H4 (cell line): Measurements from ENCODE around the gene SYT4. TPM values are rescaled to one million over a fixed set of nuclear protein-coding genes. Genes with fewer than 3 reads are reported as not detected.
"Not testable (repeated sequence)": the region's sequence is repeated elsewhere in the genome, so short reads cannot be mapped to it uniquely, and the experiment has no call there.

Experiments
- DNase-seq: peaks from one replicate; pipeline ENCODE4 v3.0.0-alpha.2; 2015; ENCODE audit warnings: low spot score
- total RNA-seq: library from RNA; depleted of rRNA; stranded (reverse); fragments of >200 nt; shearing (Covaris generic); gene quantifications from 2 replicates; pipeline ENCODE4 v1.2.3, GENCODE V29; 2014; rRNA removed

The SYT4 gene, protein sequence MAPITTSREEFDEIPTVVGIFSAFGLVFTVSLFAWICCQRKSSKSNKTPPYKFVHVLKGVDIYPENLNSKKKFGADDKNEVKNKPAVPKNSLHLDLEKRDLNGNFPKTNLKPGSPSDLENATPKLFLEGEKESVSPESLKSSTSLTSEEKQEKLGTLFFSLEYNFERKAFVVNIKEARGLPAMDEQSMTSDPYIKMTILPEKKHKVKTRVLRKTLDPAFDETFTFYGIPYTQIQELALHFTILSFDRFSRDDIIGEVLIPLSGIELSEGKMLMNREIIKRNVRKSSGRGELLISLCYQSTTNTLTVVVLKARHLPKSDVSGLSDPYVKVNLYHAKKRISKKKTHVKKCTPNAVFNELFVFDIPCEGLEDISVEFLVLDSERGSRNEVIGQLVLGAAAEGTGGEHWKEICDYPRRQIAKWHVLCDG
- total RNA-seq = 0.37 and 0.92 TPM in 2 replicates

GRCh38 chr18:43277164-43277600, at the start of gene SYT4:
TSS of gene SYT4 (minus strand) at chr18:43277490. CDS start at chr18:43277281, 209 bp downstream.
- peak; percentile 12 for DNase-seq

DNA sequence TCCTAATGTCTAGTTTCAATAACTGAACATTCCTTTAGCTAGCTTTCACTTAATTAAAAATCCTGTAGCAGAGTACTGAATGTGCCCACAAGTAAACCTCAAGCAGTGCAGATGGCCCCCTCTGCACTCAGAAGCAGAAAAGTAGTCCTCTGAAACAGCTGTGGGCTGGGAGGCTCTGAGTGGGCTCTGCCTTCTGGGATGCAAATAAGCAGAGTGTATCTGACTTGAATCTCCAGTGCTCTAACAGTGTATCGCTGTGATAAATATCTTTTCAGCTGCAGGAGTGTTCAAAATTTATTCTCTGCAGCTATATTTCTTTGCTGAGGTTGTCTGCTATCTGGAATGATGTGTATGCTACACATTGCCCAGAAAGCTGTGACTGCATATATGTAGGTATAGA, 44.8 kb upstream of the SYT4 start:
- no peak for DNase-seq

GRCh38 chr18:43314941-43315340, 37.7 kb upstream of the SYT4 start:
- DNase-seq = no peak

DNA sequence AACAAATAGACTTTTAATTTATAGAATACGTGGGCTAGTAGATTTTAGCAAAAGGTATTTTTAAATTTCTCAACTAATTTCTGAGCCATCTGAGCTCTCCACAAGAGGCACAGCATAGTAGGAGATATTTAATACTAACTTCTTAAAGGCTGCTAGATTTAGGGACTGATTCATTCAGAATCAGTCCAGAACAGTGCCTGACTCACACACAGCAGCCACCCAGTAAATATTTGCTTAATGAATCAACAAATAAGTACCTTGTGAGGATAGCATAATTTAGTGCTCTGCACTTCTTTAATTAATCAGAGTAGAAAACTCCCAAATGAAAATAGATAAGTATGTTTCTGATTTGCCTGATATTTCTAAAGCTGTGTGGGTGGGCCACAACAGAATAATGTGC, 35.6 kb upstream of the SYT4 start:
- DNase-seq = no peak

GRCh38 chr18:43310239-43310638, 32.9 kb upstream of the SYT4 start:
- no peak for DNase-seq

DNA sequence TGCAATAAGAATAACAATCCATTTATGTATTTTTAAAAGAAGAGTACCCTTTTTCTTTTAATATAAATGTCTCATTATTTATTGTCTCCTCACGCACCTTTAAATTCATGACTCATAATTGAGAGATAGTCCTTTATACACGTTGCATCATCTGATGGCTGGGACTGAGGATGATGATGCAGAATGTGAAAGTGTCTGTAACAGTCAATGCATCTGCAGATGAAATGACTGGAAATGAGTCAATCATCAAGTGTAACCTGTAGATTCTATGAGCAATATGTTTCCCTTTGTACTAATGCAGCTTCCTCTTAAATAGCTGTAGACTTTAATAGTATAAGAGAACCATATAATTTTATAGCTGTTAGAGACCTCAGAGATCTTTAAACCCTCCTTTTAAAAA, 26.1 kb upstream of the SYT4 start:
- no peak for DNase-seq

GRCh38 chr18:43286187-43286586, 8.9 kb upstream of the SYT4 start:
- DNase-seq = not testable (repeated sequence)

DNA sequence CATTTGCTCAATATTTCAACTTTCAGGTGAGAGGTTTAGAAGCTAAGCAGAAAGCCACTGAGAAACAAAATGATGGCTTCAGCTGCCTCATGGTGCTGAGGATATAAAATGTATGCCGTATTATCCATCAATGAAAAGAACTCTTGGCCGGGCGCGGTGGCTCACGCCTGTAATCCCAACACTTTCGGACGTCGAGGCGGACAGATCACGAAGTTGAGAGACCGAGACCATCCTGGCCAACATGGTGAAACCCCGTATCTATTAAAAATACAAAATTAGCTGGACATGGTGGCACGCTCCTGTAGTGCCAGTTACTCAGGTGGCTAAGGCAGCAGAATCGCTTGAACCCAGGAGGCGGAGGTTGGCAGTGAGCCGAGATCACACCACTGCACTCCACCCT, 6.0 kb upstream of the SYT4 start:
- DNase-seq = no peak

DNA sequence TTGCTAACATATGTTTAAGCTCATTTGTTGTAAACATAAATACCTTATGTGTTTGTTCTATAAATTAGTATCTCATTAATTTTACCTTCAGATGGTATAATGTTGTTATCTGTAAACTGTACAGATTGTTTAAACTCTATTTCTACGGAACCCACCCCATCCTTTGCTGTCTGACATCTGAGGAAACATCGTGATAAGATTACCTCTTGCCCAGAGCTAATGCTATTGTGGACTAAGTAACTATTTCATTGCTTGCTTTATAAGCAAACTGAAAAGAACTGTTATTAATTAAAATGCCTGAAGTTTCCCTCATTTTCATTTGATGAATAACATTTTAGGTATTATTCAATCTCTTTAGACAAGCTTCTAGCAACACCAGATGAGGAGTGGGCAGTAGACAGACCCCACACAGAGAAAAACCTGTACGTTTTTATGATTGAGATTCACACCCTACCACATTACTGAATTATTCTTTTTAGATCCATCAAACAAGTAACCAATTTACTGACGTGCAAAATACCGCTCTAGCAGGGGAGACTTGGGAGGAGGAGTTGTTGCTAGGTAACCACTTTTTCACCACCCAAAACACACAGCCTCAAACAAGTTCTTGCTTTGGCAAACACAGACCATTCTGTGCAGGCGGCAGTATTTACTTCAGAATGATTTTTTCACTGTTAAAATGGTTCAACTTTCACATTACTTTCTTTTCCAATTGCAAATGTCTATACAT, 1.9 kb upstream of the SYT4 start:
- peak; percentile 12 for DNase-seq

DNA sequence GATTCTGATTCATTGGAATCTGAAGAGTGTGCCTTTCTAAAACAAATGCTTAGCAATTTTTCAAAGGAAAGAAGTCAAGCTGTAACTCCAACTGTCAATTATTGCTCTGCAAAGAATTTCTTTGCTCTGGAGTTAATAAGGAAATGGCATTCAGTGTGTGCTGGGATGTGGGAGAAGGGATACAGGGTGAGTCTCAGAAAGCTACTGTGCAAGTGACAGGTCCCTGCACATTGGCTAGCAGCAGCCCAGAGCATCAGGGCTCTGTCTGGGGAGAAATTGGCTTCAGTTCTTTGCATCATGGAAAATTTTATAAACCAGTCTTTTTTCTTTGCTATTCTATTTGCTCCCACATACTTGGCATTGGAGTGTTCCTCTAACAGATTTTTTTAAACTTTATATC, 1.1 kb upstream of the SYT4 start:
- no peak for DNase-seq

- DNase-seq = no peak
Measured at GRCh38 chr18:43276491-43276890, 799 bp downstream of the SYT4 start.

- no peak for DNase-seq
Measured at GRCh38 chr18:43275546-43275945, 1.7 kb downstream of the SYT4 start.

GRCh38 chr18:43274526-43274925, 2.8 kb downstream of the SYT4 start:
- DNase-seq = no peak

DNA sequence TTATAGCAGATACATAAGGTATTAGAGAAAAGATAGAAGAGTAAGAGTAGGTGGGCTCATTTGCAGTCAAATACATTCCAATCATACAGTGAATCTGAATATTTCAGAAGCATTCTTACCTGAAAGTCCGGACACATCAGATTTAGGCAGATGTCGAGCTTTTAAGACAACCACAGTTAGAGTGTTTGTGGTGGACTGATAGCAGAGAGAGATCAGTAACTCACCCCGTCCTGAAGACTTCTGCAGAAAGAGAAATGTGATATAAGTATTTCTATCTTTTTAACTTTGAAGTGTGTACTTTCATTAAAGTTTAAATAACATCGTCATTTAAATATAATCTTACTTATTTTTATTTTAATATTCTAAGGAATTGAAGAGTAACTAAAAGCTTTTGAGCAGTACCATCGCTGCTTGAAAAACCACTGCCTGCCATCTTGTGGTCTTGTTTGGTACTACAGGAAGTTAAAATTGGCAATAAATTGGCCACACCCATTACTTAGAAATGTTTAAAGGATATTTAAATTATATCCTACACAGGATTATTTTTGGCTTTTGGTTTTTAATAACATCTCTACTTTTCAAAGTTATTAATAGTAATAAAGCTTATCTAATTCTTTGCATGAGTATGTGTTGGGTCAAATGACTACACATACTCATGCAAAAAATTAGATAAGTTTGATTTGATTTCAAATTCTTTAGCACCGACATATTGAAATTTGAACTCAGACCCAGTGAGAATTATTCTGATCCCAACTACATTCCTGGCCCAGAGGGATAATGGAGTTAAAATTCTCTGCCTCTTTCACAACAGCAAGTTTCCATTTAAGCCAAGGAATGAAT, 5.5 kb downstream of the SYT4 start:
- peak; percentile 12 for DNase-seq

DNA sequence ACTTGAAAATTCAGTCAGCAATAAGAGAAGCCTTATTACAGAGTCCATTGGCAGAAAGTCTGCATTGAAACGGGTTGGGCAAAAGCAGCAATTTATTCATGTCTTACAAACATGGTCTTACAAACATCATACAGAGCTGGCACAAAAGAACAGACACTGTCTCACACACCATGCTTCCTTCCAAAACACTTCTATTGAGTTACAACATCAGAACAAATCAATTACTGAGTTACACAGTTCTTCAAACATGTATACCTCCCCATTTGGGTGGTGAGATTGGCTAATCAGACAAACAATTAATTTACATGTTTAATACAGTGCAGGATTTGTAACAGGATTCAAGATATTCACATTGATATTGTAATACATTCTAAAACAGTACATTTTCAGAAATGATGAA, 9.5 kb downstream of the SYT4 start:
- no peak for DNase-seq

DNA sequence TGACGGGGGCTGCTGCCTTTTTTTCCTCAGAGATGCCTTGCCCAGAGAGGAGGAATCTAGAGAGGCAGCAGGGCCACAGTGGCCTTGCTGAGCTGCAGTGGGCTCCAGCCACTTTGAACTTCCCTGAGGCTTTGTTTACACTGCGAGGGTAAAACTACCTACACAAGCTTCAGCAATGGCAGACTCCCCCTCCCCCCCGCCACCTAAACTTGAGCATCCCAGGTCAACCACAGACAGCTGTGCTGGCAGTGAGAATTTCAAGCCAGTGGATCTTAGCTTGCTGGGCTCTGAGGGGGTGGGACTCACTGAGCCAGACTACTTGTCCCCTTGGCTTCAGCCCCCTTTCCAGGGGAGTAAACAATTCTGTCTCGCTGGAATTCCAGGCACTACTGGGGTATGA, 11.8 kb downstream of the SYT4 start:
- DNase-seq = no peak

GRCh38 chr18:43248610-43249249, 28.6 kb downstream of the SYT4 start:
- no peak for DNase-seq

DNA sequence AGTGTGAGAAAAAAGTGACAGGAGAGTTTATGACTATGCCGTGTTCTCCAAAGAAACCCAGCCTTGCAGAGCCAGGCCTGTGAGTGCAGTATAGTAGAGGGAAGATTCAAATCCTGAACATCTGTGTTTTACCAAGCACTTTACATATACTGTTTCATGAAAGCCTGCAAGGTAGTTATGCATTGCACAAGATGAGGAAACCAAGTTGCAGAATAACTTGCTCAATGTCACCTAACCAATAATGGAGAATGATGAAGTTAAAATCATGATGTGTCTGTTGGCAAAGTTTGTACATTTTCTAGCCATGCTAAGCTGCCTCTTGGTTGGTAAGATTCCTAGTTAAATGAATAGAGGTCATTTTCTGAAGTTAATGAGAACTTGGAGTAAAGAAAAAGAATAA, 29.3 kb downstream of the SYT4 start:
- DNase-seq = no peak

GRCh38 chr18:43238429-43238828, 38.9 kb downstream of the SYT4 start:
- DNase-seq = no peak

DNA sequence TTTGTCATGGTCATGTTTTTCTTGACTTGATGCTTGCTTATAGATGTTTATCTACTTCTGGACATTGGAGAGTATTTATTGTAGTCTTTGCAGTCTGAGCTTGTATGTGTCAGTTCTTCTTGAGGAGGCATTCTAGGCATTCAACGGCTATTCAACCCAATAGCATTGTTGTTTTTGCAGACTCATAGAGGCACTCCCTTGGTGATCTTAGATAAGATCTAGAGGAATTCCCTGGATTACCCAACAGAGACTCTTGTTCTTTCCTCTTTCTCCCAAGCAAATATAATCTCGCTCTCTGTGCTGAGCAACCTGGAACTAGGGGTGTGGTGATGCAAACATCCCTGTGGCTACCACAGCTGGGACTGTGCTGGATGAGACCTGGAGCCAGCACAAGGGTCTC, 40.4 kb downstream of the SYT4 start:
- no peak for DNase-seq

GRCh38 chr18:43234889-43235288, 42.4 kb downstream of the SYT4 start:
- DNase-seq = no peak

- DNase-seq = no peak
Measured at GRCh38 chr18:43222501-43222900, 54.8 kb downstream of the SYT4 start.
